ENCODE data around the gene MAPKAP1. TPM values are rescaled to one million over a fixed set of nuclear protein-coding genes. Genes with fewer than 3 reads are reported as not detected.

The MAPKAP1 gene
- total and polyA plus RNA-seq, 2 experiments from 2014 or later, result 68.4 to 98.5 TPM

DNA sequence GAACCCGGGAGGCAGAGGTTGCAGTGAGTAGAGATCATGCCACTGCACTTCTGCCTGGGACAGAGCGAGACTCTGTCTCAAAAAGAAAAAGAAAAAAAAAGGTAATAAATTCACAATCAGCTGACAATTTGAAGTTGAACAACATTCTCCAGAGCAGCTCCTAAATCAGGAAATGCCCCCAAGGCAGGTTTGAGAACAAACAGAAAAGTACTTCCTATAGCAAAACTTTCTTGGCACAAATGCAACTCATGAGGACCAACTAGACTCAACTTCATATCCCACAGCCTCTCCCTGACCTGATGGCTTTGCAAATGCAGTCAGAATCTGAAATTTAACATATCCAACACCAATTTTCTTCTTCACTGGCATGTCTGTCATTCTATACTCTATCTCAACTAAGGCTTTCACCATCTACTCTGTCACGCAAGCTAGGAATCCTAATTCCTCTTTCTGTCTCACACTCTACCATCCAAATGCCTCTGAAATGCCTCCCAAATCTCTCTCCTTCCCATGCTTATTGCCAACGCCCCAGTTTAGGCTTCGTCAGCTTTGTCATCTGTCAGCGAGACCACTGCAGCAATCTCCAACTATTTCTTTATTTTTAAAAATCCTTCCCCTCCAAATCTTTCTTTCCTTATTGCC is 113.3 kb downstream of the MAPKAP1 start (continued):
- TF ChIP-seq, protein P1, sequence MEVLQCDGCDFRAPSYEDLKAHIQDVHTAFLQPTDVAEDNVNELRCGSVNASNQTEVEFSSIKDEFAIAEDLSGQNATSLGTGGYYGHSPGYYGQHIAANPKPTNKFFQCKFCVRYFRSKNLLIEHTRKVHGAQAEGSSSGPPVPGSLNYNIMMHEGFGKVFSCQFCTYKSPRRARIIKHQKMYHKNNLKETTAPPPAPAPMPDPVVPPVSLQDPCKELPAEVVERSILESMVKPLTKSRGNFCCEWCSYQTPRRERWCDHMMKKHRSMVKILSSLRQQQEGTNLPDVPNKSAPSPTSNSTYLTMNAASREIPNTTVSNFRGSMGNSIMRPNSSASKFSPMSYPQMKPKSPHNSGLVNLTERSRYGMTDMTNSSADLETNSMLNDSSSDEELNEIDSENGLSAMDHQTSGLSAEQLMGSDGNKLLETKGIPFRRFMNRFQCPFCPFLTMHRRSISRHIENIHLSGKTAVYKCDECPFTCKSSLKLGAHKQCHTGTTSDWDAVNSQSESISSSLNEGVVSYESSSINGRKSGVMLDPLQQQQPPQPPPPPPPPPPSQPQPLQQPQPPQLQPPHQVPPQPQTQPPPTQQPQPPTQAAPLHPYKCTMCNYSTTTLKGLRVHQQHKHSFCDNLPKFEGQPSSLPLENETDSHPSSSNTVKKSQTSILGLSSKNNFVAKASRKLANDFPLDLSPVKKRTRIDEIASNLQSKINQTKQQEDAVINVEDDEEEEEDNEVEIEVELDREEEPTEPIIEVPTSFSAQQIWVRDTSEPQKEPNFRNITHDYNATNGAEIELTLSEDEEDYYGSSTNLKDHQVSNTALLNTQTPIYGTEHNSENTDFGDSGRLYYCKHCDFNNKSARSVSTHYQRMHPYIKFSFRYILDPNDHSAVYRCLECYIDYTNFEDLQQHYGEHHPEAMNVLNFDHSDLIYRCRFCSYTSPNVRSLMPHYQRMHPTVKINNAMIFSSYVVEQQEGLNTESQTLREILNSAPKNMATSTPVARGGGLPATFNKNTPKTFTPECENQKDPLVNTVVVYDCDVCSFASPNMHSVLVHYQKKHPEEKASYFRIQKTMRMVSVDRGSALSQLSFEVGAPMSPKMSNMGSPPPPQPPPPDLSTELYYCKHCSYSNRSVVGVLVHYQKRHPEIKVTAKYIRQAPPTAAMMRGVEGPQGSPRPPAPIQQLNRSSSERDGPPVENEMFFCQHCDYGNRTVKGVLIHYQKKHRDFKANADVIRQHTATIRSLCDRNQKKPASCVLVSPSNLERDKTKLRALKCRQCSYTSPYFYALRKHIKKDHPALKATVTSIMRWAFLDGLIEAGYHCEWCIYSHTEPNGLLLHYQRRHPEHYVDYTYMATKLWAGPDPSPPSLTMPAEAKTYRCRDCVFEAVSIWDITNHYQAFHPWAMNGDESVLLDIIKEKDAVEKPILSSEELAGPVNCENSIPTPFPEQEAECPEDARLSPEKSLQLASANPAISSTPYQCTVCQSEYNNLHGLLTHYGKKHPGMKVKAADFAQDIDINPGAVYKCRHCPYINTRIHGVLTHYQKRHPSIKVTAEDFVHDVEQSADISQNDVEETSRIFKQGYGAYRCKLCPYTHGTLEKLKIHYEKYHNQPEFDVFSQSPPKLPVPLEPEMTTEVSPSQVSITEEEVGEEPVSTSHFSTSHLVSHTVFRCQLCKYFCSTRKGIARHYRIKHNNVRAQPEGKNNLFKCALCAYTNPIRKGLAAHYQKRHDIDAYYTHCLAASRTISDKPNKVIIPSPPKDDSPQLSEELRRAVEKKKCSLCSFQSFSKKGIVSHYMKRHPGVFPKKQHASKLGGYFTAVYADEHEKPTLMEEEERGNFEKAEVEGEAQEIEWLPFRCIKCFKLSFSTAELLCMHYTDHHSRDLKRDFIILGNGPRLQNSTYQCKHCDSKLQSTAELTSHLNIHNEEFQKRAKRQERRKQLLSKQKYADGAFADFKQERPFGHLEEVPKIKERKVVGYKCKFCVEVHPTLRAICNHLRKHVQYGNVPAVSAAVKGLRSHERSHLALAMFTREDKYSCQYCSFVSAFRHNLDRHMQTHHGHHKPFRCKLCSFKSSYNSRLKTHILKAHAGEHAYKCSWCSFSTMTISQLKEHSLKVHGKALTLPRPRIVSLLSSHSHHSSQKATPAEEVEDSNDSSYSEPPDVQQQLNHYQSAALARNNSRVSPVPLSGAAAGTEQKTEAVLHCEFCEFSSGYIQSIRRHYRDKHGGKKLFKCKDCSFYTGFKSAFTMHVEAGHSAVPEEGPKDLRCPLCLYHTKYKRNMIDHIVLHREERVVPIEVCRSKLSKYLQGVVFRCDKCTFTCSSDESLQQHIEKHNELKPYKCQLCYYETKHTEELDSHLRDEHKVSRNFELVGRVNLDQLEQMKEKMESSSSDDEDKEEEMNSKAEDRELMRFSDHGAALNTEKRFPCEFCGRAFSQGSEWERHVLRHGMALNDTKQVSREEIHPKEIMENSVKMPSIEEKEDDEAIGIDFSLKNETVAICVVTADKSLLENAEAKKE (CRISPR knock-in tag; IDR thresholded peaks at IDR 0.05), result no peak
- TF ChIP-seq EZH2 (IDR thresholded peaks at IDR 0.05; ENCODE audit: low read depth, unreplicated experiment) (no peak), STAT1 (IDR thresholded peaks at IDR 0.05; ENCODE audit: unreplicated experiment) (no peak), ZNF331 (CRISPR knock-in tag; IDR thresholded peaks at IDR 0.05; ENCODE audit: low read depth) (no peak), ZNF114 (CRISPR knock-in tag; IDR thresholded peaks at IDR 0.05) (no peak), EZH2phosphoT487 (IDR thresholded peaks at IDR 0.05; ENCODE audit: unreplicated experiment) (no peak), POLR2AphosphoS5 (IDR thresholded peaks at IDR 0.05; ENCODE audit: low read depth) (no peak), JUNB (IDR thresholded peaks at IDR 0.05; ENCODE audit: unreplicated experiment) (no peak), NANOG (IDR thresholded peaks at IDR 0.05; ENCODE audit: borderline replicate concordance) (no peak)
- TF ChIP-seq, protein P2, sequence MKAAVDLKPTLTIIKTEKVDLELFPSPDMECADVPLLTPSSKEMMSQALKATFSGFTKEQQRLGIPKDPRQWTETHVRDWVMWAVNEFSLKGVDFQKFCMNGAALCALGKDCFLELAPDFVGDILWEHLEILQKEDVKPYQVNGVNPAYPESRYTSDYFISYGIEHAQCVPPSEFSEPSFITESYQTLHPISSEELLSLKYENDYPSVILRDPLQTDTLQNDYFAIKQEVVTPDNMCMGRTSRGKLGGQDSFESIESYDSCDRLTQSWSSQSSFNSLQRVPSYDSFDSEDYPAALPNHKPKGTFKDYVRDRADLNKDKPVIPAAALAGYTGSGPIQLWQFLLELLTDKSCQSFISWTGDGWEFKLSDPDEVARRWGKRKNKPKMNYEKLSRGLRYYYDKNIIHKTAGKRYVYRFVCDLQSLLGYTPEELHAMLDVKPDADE (IDR thresholded peaks at IDR 0.05), result no peak
- TF ChIP-seq, protein P3, sequence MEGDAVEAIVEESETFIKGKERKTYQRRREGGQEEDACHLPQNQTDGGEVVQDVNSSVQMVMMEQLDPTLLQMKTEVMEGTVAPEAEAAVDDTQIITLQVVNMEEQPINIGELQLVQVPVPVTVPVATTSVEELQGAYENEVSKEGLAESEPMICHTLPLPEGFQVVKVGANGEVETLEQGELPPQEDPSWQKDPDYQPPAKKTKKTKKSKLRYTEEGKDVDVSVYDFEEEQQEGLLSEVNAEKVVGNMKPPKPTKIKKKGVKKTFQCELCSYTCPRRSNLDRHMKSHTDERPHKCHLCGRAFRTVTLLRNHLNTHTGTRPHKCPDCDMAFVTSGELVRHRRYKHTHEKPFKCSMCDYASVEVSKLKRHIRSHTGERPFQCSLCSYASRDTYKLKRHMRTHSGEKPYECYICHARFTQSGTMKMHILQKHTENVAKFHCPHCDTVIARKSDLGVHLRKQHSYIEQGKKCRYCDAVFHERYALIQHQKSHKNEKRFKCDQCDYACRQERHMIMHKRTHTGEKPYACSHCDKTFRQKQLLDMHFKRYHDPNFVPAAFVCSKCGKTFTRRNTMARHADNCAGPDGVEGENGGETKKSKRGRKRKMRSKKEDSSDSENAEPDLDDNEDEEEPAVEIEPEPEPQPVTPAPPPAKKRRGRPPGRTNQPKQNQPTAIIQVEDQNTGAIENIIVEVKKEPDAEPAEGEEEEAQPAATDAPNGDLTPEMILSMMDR (conservative IDR thresholded peaks at IDR 0.05; ENCODE audit: low read depth in 2 of 2), result no peak

Measured in GM23338 (cell line).